SK-MEL-5 (cell line): Measurements from ENCODE around the gene APC. TPM values are rescaled to one million over a fixed set of nuclear protein-coding genes. Genes with fewer than 3 reads are reported as not detected.

Experiments
- DNase-seq: peaks from one replicate; pipeline ENCODE4 v3.0.0-alpha.2; 2016; ENCODE audit warnings: low read depth, low spot score
- in situ Hi-C: cut with HindIII; loops from 2 replicates; pipeline ENCODE4 v1.10.0; 2016; ENCODE audit warnings: low sequenced_read_pairs, high pct_unique_total_duplicates, low pct_unique_long_range_greater_than_20kb
- total RNA-seq: library from RNA; depleted of rRNA; stranded (reverse); fragments of >200 nt; shearing (Covaris generic); gene quantifications from 2 replicates; pipeline ENCODE4 v1.2.3, GENCODE V29; 2014

APC gene
- total RNA-seq, 1 experiment from 2014 or later, result 55.6 TPM

DNA sequence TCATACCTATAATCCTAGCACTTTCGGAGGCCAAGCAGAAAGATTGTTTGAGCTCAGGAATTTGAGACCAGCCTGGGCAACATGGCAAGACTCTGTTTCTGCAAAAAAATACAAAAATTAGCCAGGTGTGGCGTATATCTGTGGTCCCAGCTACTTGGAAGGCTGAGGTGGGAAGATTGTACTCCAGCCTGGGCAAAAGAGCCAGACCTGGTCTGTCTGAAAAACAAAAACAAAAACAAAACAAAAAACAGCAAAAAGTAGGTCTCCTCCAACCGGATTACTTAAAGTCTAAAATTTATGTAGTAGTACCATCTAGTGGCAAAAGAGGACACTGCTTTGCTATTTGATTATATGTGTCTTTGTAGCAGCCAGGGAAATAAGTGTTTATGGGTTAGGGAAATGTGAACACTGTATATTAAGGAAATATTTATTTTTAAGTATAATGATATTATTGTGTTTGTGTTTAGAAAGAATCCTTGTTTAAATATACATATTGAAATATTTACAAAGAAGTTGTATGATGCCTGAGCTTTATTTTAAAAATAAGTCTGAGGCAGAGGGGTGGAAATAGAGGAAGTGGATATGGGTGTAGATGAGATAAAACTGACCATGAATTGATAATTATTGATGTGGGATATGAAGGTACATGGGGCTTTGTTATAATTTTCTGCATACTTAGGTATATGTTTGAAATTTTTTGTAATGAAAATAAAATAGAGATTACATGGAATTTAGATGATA lies 20.0 kb downstream of the APC start:
- in situ Hi-C loops, result no loop called here
- DNase-seq, result peak; percentile 78

DNA sequence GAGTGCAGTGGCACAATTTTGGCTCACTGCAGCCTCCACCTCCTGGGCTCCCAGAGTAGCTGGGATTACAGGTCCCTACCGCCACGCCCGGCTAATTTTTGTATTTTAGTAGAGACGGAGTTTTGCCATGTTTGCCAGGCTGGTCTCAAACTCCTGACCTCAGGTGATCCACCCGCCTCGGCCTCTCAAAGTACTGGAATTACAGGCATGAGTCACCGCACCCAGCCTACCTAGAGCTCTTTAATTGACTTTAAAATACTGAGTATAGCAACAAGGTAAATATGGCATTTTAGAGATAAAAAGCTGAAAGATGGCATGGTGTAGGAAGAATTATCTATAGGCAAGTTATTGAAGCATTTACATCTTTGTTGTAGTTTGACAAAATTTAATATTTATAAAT lies 21.0 kb downstream of the APC start:
- in situ Hi-C loops, result no loop called here
- DNase-seq, result no peak

GRCh38 chr5:112762113-112762810 lies 24.6 kb downstream of the APC start:
- DNase-seq, result no peak
- in situ Hi-C loops, result no loop called here

DNA sequence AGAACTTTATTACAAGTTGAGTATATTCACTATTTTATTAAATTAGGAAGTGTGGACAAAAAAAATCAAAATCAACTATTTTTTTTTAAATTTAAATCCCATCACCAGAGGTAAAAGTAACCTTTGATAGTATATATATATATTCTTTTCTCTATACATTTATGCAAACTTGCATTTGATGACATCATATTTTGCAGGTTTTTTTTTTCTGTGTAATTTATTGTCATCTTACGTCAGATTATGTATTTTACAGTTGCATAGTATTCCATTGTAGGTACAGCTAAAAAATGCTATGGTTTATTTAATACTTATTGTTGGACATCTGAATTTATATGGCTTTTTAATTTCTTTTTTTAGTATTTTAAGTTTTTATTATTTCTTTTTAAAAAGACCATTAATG lies 25.5 kb downstream of the APC start:
- no peak for DNase-seq
- in situ Hi-C loops, result no loop called here

GRCh38 chr5:112772124-112772523 lies 34.4 kb downstream of the APC start:
- DNase-seq, result no peak
- in situ Hi-C loops, result no loop called here

- in situ Hi-C loops, result no loop called here
- DNase-seq, result no peak
Observed at GRCh38 chr5:112776301-112776856, 38.7 kb downstream of the APC start.

- DNase-seq, result no peak
- in situ Hi-C loops, result no loop called here
Observed at GRCh38 chr5:112779531-112779930, 41.8 kb downstream of the APC start.

DNA sequence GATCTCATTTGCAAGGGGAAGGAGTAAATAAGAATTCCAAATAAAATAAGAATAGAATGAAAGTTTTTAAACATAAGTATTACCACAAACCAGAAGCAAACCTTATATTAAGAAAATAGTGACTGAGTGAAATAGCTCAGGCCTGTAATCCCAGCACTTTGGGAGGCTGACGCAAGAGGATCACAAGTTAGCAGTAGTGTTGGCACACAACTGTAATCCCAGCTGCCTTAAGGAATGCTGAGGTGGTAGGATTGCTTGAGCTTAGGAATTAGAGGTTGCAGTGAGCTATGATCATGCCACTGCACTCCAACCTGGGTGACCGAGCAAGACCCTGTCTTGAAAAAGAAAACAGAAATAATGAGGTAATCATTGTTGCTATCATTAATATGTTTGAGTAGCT lies 47.0 kb downstream of the APC start:
- DNase-seq, result peak; percentile 37
- in situ Hi-C loops, result no loop called here

- in situ Hi-C loops, result no loop called here
- DNase-seq, result no peak
Observed at GRCh38 chr5:112787261-112787660, 49.6 kb downstream of the APC start.

- in situ Hi-C loops, result no loop called here
Observed at GRCh38 chr5:112787896-112788295, 50.2 kb downstream of the APC start.

DNA sequence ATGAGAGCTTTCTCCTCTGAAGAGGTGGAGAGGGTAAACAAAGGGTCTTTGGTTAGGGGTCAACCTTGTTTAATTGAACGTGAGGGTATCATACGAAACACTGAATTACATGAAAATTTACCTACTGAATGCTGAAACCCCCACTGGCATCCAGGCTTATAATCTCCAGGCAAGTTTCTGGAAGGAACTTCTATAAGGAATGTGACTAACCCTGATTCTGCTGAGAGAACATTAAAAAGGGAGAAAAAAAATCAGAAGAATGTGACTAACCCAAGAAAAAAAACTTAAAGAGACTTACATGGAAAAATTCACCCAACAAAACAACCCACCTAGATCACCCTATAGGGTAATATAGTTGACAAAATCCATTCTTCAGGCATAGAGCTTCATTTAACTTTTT lies 55.5 kb downstream of the APC start:
- in situ Hi-C loops, result no loop called here
- no peak for DNase-seq

More at GRCh38 chr5:112787896-112788295, 50.2 kb downstream of the APC start:
- no peak for DNase-seq

DNA sequence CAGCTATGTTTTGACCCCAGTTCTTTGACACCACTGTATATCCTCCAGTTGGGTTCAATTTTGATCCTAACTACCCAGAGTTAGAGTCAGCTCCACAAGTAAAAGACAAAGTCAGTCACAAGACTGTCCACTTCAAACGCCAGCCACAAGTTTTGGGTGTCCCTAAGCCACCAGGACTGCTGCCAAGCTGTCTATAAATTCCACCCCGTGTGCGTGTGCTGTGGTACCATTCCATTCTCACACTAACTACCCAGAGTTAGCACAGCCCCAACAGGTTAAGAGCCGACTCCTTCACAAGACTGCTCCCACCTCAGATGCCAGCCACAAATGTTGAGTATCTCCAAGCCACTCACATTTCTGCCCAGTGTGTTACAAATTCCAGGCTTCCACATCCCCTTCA lies 56.7 kb downstream of the APC start:
- in situ Hi-C loops, result no loop called here
- DNase-seq, result no peak

GRCh38 chr5:112795342-112795741 lies 57.7 kb downstream of the APC start:
- in situ Hi-C loops, result no loop called here
- DNase-seq, result no peak

GRCh38 chr5:112795944-112796678 lies 58.4 kb downstream of the APC start:
- in situ Hi-C loops, result no loop called here
- peak; percentile 53 for DNase-seq

DNA sequence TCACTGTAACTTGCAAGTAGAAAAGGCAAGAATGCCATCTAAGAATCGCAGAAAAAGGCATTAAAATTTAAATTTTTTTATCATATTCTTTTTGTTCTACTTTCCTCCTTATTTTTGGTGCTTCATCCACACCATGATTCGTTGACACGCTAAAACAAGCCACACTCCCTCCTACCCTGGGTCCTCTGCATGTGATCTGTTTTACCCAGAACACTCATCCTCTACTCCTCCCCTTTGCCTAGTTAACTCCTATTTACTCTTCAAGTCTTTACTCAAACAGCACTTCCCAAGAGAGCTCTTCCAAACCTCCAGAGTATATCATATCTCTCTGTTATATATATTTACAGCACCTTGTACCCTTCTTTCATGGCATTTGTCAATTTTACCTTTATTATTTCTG lies 62.0 kb downstream of the APC start:
- DNase-seq, result peak; percentile 20
- in situ Hi-C loops, result no loop called here

GRCh38 chr5:112800891-112801290 lies 63.2 kb downstream of the APC start:
- DNase-seq, result peak; percentile 94
- in situ Hi-C loops, result no loop called here

- DNase-seq, result no peak
- in situ Hi-C loops, result no loop called here
Observed at GRCh38 chr5:112811023-112811422, 73.3 kb downstream of the APC start.

DNA sequence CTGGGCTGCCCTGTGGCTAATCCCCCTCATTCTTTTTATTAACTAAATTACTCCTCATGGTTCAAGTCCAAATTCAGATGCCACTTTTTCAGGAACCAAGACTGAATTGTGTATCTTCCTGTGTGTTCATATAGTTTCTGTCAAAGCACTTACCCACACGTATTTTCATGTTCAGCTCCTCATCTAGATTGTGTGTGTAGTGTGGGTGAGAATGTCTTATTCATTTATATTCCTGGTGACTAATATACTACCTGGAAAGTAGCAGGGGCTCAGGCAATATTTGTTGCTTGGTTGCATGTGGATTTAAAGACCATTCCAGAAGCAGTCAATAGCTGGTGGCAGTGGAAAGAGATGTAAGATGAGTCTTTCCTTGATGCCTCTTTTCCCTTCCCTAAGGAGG lies 74.9 kb downstream of the APC start:
- in situ Hi-C loops, result no loop called here
- no peak for DNase-seq
